PC-3 (cell line): Measurements from ENCODE around the gene ATE1.

Experiments
- EZH2 ChIP-seq: fragments of 300-600 bp; sonication (generic); IDR thresholded peaks from one replicate; pipeline ENCODE4 v1.6.1; 2017; ENCODE audit warnings: antibody characterized with exemption, mild to moderate bottlenecking, low read length; ENCODE audit not compliant: unreplicated experiment
- TF ChIP-seq, protein P1 (sequence below): fragments of 300-600 bp; sonication (generic); conservative IDR thresholded peaks from 2 replicates; pipeline ENCODE4 v1.5.1; 2017; ENCODE audit warnings: antibody characterized with exemption, low read depth, mild to moderate bottlenecking, low read length

DNA sequence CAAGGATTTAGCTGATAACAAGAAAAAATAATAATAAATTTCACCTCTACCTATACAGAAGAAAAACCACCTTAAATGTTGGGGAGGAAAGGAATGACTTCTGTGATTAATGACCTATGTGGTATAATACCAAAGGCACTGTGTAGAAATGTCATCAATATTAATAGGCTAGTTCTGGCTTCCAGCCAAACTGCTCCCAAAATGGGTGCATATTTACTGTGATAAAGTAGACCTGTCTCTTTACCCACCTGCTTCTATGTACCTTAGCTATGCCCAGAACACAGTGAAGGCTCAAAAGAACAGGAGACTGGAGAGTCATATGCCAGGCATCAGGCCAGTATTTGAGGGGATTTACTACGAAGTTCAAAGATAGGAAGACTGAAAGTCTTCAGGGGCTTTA, 76.0 kb downstream of the ATE1 start:
- TF ChIP-seq, protein P1, sequence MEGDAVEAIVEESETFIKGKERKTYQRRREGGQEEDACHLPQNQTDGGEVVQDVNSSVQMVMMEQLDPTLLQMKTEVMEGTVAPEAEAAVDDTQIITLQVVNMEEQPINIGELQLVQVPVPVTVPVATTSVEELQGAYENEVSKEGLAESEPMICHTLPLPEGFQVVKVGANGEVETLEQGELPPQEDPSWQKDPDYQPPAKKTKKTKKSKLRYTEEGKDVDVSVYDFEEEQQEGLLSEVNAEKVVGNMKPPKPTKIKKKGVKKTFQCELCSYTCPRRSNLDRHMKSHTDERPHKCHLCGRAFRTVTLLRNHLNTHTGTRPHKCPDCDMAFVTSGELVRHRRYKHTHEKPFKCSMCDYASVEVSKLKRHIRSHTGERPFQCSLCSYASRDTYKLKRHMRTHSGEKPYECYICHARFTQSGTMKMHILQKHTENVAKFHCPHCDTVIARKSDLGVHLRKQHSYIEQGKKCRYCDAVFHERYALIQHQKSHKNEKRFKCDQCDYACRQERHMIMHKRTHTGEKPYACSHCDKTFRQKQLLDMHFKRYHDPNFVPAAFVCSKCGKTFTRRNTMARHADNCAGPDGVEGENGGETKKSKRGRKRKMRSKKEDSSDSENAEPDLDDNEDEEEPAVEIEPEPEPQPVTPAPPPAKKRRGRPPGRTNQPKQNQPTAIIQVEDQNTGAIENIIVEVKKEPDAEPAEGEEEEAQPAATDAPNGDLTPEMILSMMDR: no peak
- no peak for TF ChIP-seq EZH2
